HepG2 (cell line): ENCODE results near the gene CCND2. TPM values are rescaled to one million over a fixed set of nuclear protein-coding genes. Genes with fewer than 3 reads are reported as not detected.

ENCODE experiments used
- ATAC-seq: fragments of 200-7000 bp; cut with Tn5 transposase; 3 replicates; pipeline ENCODE4 v1.9.1; 2020; ENCODE audit warnings: mild to moderate bottlenecking, moderate library complexity
- BruUV-seq: library from RNA; stranded (reverse); fragments of 400-500 nt; replicated peaks from 2 replicates; lab custom pipeline; 2021; lab: Mats Ljungman, UMichigan
- CTCF ChIA-PET: fragments of 300-600 bp; formaldehyde crosslinking; extraction: SDS; loops from one replicate; lab custom pipeline; 2021; ENCODE audit warnings: low total read pairs, inconsistent platforms, low intra/inter-chr PET ratio; lab: Yijun Ruan, JAX
- POLR2A ChIA-PET: fragments of 350-600 bp; sonication (Branson Sonifier 250); formaldehyde crosslinking; loops from one replicate; lab custom pipeline; 2020; ENCODE audit warnings: antibody characterized with exemption, inconsistent platforms; lab: Yijun Ruan, JAX
- DNase-seq: peaks from one replicate; pipeline ENCODE4 v3.0.0-alpha.2; 2015; ENCODE audit warnings: low spot score
- FAIRE-seq: peaks from 3 replicates; lab custom pipeline; 2011; peaks lifted over from hg19 to GRCh38; lab: Jason Lieb, UNC
- H2AFZ ChIP-seq: one replicate; pipeline ENCODE4 v1.6.1; 2011; ENCODE audit warnings: low read length, inconsistent platforms
- H3K27ac ChIP-seq: fragments of 300-600 bp; 3 replicates; pipeline ENCODE4 v1.8.0; 2011; ENCODE audit warnings: mixed run types, mild to moderate bottlenecking, mixed read lengths, low read length, inconsistent platforms; ENCODE audit not compliant: insufficient read depth; ENCODE audit errors: extremely low read length
- H3K27me3 ChIP-seq, 2 experiments: fragments of 200-600 bp in 1 of 2; 2 replicates in 1 of 2; 3 replicates in 1 of 2; pipeline versions ENCODE4 v1.6.0 to v1.8.0; 2011; ENCODE audit warnings: low read length in 2 of 2, mild to moderate bottlenecking in 2 of 2, moderate library complexity in 2 of 2, inconsistent platforms in 1 of 2; ENCODE audit not compliant: insufficient read depth in 2 of 2, control insufficient read depth in 1 of 2
- H3K36me3 ChIP-seq, 2 experiments: fragments of 200-600 bp in 1 of 2; replicated peaks in 1 of 2; 2 replicates in 1 of 2; 3 replicates in 1 of 2; pipeline versions ENCODE4 v1.5.1 to v1.8.0; 2011; ENCODE audit warnings: low read length in 2 of 2, inconsistent platforms in 1 of 2; ENCODE audit not compliant: insufficient read depth in 2 of 2, control insufficient read depth in 1 of 2
- H3K4me1 ChIP-seq: 2 replicates; pipeline ENCODE4 v1.5.1; 2012; ENCODE audit warnings: low read length, inconsistent platforms; ENCODE audit not compliant: insufficient read depth
- H3K4me2 ChIP-seq: 2 replicates; pipeline ENCODE4 v1.6.0; 2011; ENCODE audit warnings: low read depth, low read length, inconsistent platforms
- H3K4me3 ChIP-seq, 3 experiments: fragments of 200-600 bp in 1 of 3; sonication (generic), shearing (Covaris generic) in 1 of 3; replicated peaks in 1 of 3; 2 replicates each; pipeline ENCODE4 v1.5.1; 2011 to 2016; ENCODE audit warnings: low read length in 3 of 3, inconsistent platforms in 2 of 3, low read depth in 2 of 3, mild to moderate bottlenecking in 2 of 3, control low read depth in 1 of 3, mixed read lengths in 1 of 3; ENCODE audit not compliant: insufficient read depth in 1 of 3
- H3K79me2 ChIP-seq: one replicate; pipeline ENCODE4 v1.6.1; 2011; ENCODE audit warnings: low read length, inconsistent platforms; ENCODE audit not compliant: insufficient read depth
- H3K9ac ChIP-seq: 2 replicates; pipeline ENCODE4 v1.6.0; 2011; ENCODE audit warnings: mild to moderate bottlenecking, low read depth, low read length, inconsistent platforms; ENCODE audit not compliant: insufficient read depth
- H3K9me3 ChIP-seq: 2 replicates; pipeline ENCODE4 v1.5.1; 2012; ENCODE audit warnings: mild to moderate bottlenecking, low read length
- H4K20me1 ChIP-seq: 2 replicates; pipeline ENCODE4 v1.6.0; 2011; ENCODE audit warnings: inconsistent platforms, mild to moderate bottlenecking, low read length, moderate library complexity; ENCODE audit not compliant: insufficient read depth
- EZH2 ChIP-seq: conservative IDR thresholded peaks from 2 replicates; pipeline ENCODE4 v1.6.1; 2012; ENCODE audit warnings: mild to moderate bottlenecking, low read depth, low read length, moderate library complexity
- PCBP2 ChIP-seq: fragments of 200-400 bp; formaldehyde crosslinking; optimal IDR thresholded peaks from 2 replicates; pipeline ENCODE3; 2018; ENCODE audit warnings: low read length, low read depth; ENCODE audit not compliant: poor library complexity, severe bottlenecking
- RFX5 ChIP-seq: IDR thresholded peaks from 2 replicates; pipeline ENCODE4 v1.6.1; 2011; ENCODE audit warnings: low read depth, low read length, improper control_type of control experiment
- ZNF44 ChIP-seq: sonication (generic); formaldehyde crosslinking; IDR thresholded peaks from 2 replicates; pipeline ENCODE4 v1.5.1; 2020; ENCODE audit warnings: mild to moderate bottlenecking, missing genetic modification reagents
- ZNF660 ChIP-seq: sonication (generic); formaldehyde crosslinking; IDR thresholded peaks from 2 replicates; pipeline ENCODE4 v1.5.1; 2020; ENCODE audit warnings: mild to moderate bottlenecking, low read depth, missing genetic modification reagents, borderline replicate concordance
- WGBS: methylation state at CpG from one replicate; pipeline ENCODE4 v1.1.6; 2017; ENCODE audit warnings: low lambda C conversion rate; 5-methylcytosine and 5-hydroxymethylcytosine counted together
- in situ Hi-C: cut with HindIII; loops from 2 replicates; pipeline ENCODE4 v1.10.0; 2017; ENCODE audit warnings: low pct_unique_long_range_greater_than_20kb; ENCODE audit not compliant: extremely low pct_ligation_motif_present
- intact Hi-C: fragments of 100-400 bp; cut with micrococcal nuclease; formaldehyde crosslinking; loops from one replicate; pipeline ENCODE4 v1.10.0; 2022; ENCODE audit not compliant: unreplicated experiment
- polyA plus RNA-seq, 8 experiments: library from polyadenylated mRNA; depleted of rRNA in 3 of 8; stranded (reverse) in 7 of 8; unstranded in 1 of 8; fragments of >200 nt; fragmentation: Illumina TruSeq in 4 of 8; extraction: Trizol in 4 of 8; gene quantifications; 2 replicates each; pipeline versions ENCODE4 v1.2.1 to v1.2.3, GENCODE V29; 2011 to 2016; ENCODE audit warnings: low read depth in 4 of 8, missing spikeins in 1 of 8, mixed read lengths in 1 of 8; ENCODE audit not compliant: insufficient read depth in 1 of 8
- total RNA-seq, 5 experiments: library from RNA; depleted of rRNA; stranded (reverse); fragments of >200 nt; fragmentation: Illumina TruSeq; extraction: Trizol; gene quantifications; 2 replicates each; pipeline ENCODE4 v1.2.3, GENCODE V29; 2016; ENCODE audit warnings: low read depth in 1 of 5

CCND2 gene
- total and polyA plus RNA-seq, 2 of the 13 experiments (the other 11 are each of a cell fraction or from before 2014, with no cell fraction given), result 0.61 to 1.4 TPM

- TF ChIP-seq ZNF660 (CRISPR knock-in tag), result no peak
These were observed 914 bp upstream of the CCND2 start (continued) for GRCh38 chr12:4272424-4273272.

GRCh38 chr12:4273273-4273651 lies 300 bp upstream of the CCND2 start:
- no peaks in the 10 kb centered on the region for H3K79me2 ChIP-seq
- H4K20me1 ChIP-seq, result no peaks in the 10 kb centered on the region; the same call in 1 of the 2 replicates
- H3K36me3 ChIP-seq, result no peaks in the 10 kb centered on the region
- intact Hi-C loops (no loop called here), in situ Hi-C loops (loop anchor here (10.0 kb wide), 1 partner anchor 968 kb away; no protein-coding TSS in a partner anchor)
- WGBS, result 15% methylated on average over 10 of the region's 10 CpGs
- H3K9me3 ChIP-seq, result no peaks in the 10 kb centered on the region
- no peak for TF ChIP-seq PCBP2
- TF ChIP-seq RFX5, result no peak
- TF ChIP-seq EZH2, result 0 out of 2 replicates have a peak, but pooled peaks have one; percentile 12
- TF ChIP-seq ZNF44, result no peak
- H2AFZ ChIP-seq, result no peak overlapping the region
- DNase-seq, result no peak
- H3K4me3 ChIP-seq, result peak overlapping the region in 1 of 3 experiments; percentile 33; a peak in 1 of 6 replicates
- ATAC-seq, result no peak
- no peak overlapping the region for H3K27ac ChIP-seq
- H3K9ac ChIP-seq, result no peak overlapping the region
- no peak for FAIRE-seq
- H3K4me2 ChIP-seq, result peak overlapping the region; percentile 18; the same call in 1 of the 2 replicates
- no TSS peak for BruUV-seq
- H3K4me1 ChIP-seq, result peaks cover 60% of the 10 kb centered on the region
- H3K27me3 ChIP-seq, result peaks cover 30 to 76% of the 10 kb centered on the region in 2 experiments
- ChIA-PET CTCF (no interaction called here), POLR2A (interaction anchor here (0.6 kb wide), 1 partner anchor 20 kb away, joined by 3 read pairs; no protein-coding TSS in a partner anchor)
